ENCODE results near the gene ACSM3.
"Not testable (repeated sequence)": the region's sequence is repeated elsewhere in the genome, so short reads cannot be mapped to it uniquely, and the experiment has no call there.

ACSM3 gene

GRCh38 chr16:20763461-20764232, at the start of gene ACSM3:
Gene ACSM3 (plus strand): TSS chr16:20764014. CDS start chr16:20770035, 6,021 bp downstream.
- in situ Hi-C loops (cut with HindIII; ENCODE audit: low sequenced_read_pairs): no loop called here
- no peak for TF ChIP-seq CTCF (IDR thresholded peaks at IDR 0.05; ENCODE audit: low read depth, low read length, missing control alignments)
- H3K4me3 ChIP-seq (ENCODE audit: low read depth, low read length): peak within 1 kb of the TSS; percentile 28
- peak; percentile 20 for DNase-seq (ENCODE audit: low read depth)

GRCh38 chr16:20717718-20718117, 46.1 kb upstream of the ACSM3 start:
- DNase-seq (ENCODE audit: low read depth); in situ Hi-C loops (cut with HindIII; ENCODE audit: low sequenced_read_pairs); H3K4me3 ChIP-seq (ENCODE audit: low read depth, low read length): not testable (repeated sequence)

GRCh38 chr16:20720251-20720650, 43.6 kb upstream of the ACSM3 start:
- in situ Hi-C loops (cut with HindIII; ENCODE audit: low sequenced_read_pairs): no loop called here
- no peak for TF ChIP-seq CTCF (IDR thresholded peaks at IDR 0.05; ENCODE audit: low read depth, low read length, missing control alignments)
- H3K4me3 ChIP-seq (ENCODE audit: low read depth, low read length): no peak overlapping the region
- no peak for DNase-seq (ENCODE audit: low read depth)

GRCh38 chr16:20726661-20727060, 37.2 kb upstream of the ACSM3 start:
- H3K4me3 ChIP-seq (ENCODE audit: low read depth, low read length): no peak overlapping the region
- TF ChIP-seq CTCF (IDR thresholded peaks at IDR 0.05; ENCODE audit: low read depth, low read length, missing control alignments): no peak
- no peak for DNase-seq (ENCODE audit: low read depth)
- in situ Hi-C loops (cut with HindIII; ENCODE audit: low sequenced_read_pairs): no loop called here

GRCh38 chr16:20727181-20727580, 36.6 kb upstream of the ACSM3 start:
- no peak for DNase-seq (ENCODE audit: low read depth)
- in situ Hi-C loops (cut with HindIII; ENCODE audit: low sequenced_read_pairs): no loop called here
- no peak overlapping the region for H3K4me3 ChIP-seq (ENCODE audit: low read depth, low read length)
- no peak for TF ChIP-seq CTCF (IDR thresholded peaks at IDR 0.05; ENCODE audit: low read depth, low read length, missing control alignments)

- in situ Hi-C loops (cut with HindIII; ENCODE audit: low sequenced_read_pairs): no loop called here
- no peak for DNase-seq (ENCODE audit: low read depth)
- TF ChIP-seq CTCF (IDR thresholded peaks at IDR 0.05; ENCODE audit: low read depth, low read length, missing control alignments): no peak
- no peak overlapping the region for H3K4me3 ChIP-seq (ENCODE audit: low read depth, low read length)
Measured at GRCh38 chr16:20729141-20729540, 34.7 kb upstream of the ACSM3 start.

- in situ Hi-C loops (cut with HindIII; ENCODE audit: low sequenced_read_pairs): no loop called here
- TF ChIP-seq CTCF (IDR thresholded peaks at IDR 0.05; ENCODE audit: low read depth, low read length, missing control alignments): no peak
Measured at GRCh38 chr16:20734056-20734455, 29.8 kb upstream of the ACSM3 start.

More at GRCh38 chr16:20734056-20734455, 29.8 kb upstream of the ACSM3 start:
- no peak for DNase-seq (ENCODE audit: low read depth)
- H3K4me3 ChIP-seq (ENCODE audit: low read depth, low read length): no peak overlapping the region
